Stimulated activated CD4-positive, alpha-beta T cell treated with anti-CD3 and anti-CD28 coated beads, Interleukin-2, amount 100 ng/mL, for 4 hours (primary cell): Measurements from ENCODE around the gene CEBPG.

Experiments
- DNase-seq: peaks from one replicate; pipeline ENCODE4 v3.0.0-alpha.2; 2020; ENCODE audit warnings: low read depth

The CEBPG gene

DNA sequence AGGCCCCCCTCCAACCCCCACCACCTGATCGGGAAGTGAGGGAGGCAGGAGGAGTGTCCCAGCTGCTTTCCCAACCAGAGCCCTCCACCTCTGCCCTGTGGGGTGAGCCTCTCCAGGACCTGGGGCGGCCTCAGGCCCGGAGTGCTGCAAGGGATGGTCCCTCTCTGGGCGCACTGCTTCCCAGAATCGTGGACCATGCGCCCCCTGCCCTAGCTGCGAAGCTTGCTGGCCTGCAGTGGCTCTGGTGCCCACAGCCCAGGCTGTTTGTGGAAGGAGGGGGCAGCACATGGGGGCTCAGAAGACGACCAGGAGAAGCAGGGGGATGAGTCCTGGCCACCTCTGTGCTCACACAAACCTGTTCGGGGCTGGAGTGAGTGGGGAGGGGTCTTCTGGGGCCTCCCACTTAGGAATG is 33.6 kb downstream of the CEBPG start:
- no peak for DNase-seq

DNA sequence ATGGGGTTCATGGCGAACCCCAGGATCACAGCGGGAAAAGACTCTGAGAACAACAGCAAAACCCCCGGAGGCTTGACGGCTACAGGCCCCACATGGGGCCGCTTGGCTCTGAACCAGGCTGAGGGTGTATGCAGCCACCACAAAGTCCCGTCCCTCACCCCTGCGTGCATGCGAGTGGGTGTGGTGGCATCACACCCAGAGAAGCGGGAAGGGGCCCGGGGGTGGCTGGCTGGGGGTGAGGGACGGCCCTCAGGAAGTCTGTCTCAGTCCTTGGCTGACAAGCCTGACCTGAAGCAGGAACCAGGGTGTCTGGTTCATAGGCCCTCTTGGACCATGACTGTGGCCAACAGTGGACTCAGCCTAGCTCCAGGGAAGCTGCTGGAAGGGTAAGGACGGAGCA is 34.2 kb downstream of the CEBPG start:
- DNase-seq, result no peak

DNA sequence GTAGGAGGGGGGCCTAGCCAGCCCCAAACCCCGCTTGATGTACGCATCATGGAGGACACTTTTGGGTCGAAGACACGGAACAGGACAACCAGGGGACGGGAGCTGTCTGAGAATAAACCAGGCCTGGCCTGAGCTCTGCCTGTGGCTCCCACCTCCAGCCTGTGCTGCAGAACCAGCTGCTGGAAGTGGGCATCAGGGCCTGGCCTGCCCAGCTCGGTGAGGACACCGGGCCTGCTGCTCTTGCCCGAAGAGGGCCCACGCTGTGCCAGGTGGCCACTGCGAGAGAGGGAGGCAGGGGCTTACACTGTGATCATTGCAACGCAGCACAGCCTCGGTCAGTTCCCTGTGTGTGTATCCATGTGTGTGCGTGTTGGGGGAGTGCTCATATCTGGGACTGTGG is 34.6 kb downstream of the CEBPG start:
- DNase-seq, result no peak

DNA sequence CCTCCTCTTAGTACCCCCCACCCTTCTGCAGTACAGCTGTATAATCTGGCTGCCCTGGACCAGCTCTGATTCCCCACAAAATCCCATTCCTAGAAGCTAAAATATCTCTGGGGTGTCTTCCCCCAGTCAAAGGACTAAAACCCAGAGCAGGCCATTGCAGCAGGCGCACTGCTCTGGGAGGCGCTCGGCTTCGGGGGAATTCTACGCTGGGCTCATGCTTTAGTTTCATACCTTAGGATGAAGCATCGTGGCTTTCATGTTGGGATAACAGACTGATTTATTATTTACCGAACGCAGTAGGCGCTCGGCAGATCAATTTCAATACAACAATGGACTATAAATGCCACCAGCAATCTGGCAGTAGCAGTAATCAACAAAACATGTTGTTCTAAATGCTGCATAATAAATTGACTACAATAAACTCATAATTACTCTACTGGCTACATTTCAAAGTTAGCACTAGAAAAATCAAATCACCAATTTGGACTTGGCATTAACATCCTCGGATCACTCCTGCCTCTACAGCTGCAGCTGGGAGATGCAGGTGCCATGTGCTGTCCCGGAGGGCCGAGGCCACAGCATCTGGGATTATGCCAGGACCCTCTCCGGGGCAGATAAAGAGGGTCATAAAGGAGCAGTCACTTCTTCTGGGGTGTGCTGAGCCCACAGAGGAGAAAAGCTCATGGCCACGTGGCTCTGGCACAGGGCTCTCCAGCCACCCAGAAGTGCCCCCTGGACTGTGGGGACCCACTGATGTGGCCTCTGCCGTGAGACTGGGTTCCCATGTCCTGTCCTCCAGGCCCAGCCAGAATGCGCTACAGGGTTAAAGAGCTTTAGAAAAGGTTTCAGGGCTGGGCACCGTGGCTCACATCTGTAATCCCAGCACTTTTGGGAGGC is 35.3 kb downstream of the CEBPG start:
- DNase-seq, result no peak

DNA sequence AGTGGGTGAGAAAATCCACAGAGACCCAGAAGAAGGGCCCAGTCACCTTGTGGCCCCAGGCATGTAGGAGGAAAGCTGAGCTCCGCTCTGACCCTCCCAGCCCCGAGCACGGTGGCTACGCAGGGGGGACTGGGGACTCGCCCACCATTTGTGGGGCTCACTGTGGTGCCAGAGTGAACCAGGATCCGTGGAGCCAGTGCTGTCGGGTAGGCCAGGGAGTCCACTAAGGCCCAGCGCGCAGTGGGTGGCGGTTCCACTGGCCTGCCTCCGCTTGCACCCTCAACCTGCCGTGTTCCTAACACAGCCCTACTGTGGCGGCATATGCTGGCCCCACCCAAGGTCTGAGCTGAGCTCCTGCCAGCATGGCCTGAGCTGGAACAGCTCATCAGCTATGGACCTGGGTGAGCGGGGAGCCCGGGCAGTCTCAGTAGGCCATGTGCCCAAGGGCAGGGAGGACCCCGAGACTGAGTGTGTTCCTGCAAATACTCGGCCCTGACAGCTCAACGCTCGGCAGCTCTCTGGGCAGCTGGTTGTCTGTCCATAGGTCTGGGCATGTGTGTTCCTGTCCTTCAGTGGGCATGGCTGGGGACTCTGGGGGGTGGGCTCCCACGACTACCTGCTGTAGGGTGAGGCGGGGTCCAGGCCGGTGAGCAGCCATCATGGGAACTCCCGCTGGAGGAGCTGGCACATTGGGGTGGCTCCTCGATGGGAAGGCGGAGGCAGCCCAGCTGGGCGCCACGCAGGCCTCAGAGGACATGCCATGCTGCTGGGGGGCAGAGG is 36.6 kb downstream of the CEBPG start:
- no peak for DNase-seq

DNA sequence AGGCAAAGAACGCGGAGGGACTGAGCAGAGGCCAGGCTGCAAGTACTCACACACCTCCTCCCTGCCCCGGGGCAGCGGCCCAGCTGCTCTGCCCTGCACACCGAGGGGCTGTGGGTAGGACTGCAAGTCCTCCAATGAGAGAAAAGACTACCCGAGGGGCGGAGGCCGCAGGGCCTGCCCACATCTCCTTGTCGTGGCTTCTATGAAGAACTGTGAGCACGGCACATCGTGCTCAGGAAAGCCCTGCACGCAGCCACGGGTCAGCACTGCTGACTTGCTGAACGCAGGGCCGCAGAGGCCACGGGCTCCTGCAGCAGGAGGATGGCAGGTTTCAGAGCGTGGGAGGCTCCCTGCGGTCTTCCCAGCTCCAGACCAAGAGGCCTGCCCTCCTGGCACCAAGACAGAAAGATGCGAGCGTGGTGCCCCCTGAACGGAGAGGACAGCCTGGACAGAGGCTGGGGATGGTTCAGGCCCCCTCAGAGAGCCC is 37.4 kb downstream of the CEBPG start:
- no peak for DNase-seq

DNA sequence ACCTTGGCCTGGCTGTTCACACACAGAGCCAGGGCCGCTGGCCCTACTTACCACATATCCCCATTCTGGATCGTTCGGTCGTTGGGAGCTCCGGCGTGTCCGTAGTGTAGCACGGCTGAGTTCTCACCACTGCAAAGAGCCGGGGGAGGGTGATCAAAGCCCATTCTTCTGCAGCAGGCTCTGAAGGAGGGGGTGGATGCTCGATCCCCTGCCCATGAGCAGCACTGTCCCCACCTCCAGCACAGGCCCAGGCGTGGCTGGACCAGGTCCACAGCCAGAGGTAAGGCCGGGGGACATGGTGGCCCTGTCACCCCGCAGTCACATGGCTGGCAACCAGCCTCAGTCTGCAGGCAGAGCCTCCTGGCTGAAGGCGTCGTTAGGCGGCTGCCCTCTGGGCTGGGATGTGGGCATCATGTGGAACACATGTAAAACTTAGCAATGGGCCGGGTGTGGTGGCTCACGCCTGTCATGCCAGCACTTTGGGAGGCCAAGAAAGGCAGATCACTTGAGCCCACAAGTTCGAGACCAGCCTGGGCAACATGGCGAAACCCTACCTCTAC is 38.2 kb downstream of the CEBPG start:
- DNase-seq, result no peak

DNA sequence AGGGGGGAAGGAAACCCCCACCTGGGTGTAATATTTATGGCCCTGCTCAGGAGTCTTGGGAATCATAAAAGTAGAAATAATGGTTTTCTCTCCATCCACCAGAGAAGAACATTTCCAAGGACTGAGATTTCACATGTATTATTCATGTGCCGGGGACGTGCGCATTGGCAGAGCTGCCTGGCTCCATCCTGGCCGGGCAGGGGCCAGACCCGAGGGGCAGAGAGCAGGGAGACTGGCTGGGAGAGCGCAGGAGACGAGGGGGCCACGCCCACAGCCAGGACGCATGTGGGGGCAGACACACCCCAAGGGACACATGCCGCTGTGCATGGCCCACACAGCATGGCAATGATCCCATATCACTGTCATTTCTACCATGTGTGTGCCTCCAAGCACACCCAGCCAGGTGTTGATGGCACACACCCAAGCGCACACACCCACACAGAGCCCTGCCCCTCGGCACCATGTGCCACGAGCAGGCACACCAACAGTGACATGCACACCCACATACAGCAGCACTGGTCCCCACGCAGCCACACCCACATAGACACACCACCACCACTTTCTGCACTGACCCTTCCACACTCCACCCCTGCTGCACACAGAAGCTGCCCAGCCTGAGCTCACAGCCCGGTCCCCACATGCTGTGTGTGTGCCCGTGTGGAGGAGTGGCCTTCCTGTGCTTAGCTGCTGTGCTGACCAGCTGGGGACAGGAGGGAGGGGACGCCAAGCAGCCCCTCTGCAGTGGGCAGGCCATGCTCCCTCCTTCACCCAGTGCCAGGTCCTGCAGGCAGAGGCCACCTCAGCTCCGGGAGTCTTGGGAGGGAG is 39.3 kb downstream of the CEBPG start:
- DNase-seq, result no peak

DNA sequence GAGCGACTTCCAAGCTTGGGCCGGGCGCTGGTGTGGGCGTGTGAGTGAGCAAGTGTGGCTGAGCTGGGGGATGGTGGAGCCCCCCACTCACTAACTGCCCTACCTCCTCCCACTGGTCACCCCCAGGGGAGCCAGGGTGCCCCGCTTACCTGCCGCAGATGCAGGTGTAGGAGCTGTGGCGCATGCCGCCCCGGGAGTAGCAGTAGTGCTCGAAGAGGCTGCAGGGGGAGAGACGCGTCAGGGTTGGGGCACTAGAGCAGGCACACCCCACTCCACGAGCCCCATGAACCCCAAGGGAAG is 39.9 kb downstream of the CEBPG start:
- DNase-seq, result no peak

DNA sequence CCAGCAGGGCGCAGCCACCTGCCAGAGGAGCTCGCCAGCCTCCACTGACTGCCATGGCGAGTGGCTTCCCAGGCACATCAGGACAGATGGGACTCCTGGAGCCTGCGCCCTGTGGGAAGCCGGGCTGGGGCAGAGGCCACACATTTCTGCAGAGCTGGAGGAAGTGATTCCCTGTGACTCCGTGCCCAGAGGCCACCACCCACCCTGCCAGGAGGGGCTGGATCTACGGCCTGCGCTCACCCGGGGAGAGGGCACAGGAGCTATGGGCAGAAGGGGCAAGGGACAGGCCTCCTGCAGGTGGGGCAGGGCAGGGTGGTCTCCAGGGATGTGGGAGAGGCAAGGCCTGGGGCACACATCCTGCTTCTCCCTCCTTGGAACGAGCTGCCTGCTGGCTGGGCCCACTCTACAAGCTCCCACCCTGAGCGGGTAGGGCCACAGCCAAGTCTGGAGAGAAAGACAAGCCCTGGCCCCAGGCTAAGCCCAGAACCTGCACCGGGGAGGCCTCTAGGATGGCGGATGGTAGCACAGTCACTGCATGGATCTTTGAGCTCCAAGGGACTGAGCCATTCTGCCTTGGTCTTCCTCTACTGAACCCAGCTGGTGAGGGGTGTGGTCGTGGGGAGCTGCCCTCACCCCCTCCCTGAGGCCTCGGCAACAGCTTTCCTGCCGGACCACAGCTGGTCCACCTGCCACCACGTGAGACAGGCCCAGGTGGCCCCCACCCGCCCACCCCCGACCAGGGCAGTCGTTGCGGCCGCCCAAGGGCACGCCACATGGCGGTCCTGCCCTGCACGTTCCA is 40.6 kb downstream of the CEBPG start:
- DNase-seq, result no peak

DNA sequence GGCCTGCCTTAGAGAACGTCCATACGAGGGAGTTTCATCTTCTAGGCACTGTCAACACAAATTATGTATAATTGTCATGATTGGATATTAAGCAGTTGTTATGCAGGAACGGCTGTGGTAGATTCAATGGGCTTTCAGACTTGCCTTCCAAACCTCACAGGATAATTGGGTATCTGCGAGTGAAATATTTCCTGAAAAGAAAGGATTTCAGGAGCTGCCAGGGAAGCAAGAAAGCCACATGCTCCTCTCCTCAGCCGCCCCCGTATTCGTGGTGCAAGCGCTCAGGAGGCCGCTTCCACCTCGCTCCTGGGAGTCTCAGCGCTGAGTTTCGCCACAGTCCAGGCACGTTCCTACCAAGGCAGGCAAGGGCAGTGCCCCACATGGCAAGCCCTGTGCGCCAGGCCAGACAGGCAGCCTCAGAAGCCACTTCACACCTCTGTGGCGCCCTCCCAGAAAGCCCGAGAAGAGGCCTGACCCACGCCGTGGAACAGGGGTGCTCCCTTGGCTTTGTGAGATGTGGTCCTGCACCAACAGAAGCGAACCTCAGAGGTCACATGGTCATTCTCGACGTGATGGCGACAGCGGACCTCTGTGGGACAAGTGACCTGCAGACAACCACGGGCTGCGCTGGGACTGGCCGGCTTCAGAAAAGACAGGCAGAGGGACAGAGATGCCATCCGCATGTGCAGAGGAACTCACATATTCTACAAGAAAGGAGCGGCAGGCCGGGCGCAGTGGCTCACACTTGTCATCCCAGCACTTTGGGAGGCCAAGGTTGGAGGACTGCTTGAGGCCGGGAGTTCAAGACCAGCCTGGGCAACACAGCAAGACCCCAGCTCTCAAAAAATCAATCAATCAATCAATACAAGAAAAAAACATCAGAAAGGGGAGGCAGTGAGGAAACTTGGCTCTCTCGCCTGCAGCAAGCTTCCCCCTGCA is 41.4 kb downstream of the CEBPG start:
- DNase-seq, result no peak

DNA sequence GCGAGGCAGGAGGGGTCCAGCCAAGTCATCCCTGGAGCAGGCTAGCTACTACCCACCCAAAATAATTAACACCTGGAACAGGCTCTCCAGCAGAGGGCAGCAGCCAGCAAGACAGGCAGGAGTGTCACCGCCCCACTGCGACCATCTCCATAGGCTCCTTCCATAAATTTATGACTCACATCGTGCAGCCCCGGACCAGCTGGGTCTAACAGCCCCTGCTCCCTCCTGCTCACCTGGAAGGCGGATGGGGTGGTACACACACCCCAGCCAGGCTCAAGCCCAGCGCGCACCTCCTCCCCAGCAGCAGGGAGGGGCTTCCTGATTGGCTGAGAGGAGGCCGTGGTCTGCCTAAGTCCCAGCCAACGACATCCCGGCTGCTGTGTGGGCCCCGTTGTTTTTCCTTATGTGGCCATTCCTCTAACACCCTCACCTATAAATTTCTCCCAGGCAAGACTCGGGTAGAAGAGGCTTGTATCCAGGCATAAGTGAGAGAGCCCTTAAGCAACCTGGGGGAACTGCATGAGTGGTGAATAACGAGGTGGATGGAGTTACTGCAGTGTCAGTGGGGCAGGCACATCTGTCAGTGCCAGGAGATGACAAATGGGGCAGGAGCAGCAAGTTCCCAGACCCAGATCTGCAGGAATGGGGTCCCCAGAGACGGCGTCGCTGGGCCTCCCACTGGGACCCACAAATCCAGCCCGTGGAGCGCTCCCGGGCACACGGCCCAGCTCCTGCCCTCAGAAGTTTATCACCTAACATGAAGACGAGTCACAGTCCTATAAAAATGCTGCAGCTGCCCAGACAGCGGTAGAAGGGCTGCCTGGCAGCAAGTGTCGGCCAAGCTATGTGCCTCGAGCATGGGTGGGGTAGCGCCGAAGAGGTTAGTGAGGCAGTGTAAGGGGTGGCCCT is 43.1 kb downstream of the CEBPG start:
- peak; percentile 56 for DNase-seq

DNA sequence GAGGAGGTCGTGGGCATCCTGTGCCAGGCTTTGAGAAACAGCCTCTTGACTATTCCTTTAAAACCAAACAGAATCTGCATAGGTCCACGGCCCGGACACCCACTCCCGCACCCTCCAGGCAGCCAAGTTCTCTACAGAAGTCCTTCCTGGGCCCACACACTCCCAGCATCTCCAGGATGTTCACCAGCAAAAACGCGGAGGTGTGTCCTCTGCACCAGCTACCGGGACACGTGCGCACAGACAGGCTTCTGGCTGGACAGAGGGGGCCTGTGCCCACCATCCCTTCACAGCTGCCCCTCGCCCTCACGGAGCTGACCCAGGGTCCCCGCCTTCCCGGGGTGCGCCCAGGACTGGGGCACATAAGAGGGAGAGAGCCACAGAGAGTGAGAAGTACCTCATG is 44.2 kb downstream of the CEBPG start:
- no peak for DNase-seq

DNA sequence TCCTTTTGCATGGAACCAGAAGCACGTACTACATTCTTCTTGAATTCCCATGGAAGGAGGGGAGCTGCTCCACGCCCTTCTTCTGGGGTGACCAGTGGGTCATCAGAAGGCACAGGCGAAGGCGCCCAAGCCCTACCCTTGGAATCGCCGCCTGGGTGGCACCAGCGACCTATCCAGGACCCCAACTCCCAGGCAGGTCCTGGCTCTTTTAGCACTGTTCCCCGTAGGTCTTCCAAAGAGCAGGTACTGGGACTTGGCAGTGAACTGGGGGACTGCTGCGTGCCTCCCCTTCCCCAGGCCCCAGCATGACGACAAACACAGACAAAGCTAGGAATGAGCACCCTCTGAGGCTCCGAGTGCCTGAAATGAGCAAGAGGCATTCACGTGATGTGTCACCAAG is 45.0 kb downstream of the CEBPG start:
- DNase-seq, result no peak

DNA sequence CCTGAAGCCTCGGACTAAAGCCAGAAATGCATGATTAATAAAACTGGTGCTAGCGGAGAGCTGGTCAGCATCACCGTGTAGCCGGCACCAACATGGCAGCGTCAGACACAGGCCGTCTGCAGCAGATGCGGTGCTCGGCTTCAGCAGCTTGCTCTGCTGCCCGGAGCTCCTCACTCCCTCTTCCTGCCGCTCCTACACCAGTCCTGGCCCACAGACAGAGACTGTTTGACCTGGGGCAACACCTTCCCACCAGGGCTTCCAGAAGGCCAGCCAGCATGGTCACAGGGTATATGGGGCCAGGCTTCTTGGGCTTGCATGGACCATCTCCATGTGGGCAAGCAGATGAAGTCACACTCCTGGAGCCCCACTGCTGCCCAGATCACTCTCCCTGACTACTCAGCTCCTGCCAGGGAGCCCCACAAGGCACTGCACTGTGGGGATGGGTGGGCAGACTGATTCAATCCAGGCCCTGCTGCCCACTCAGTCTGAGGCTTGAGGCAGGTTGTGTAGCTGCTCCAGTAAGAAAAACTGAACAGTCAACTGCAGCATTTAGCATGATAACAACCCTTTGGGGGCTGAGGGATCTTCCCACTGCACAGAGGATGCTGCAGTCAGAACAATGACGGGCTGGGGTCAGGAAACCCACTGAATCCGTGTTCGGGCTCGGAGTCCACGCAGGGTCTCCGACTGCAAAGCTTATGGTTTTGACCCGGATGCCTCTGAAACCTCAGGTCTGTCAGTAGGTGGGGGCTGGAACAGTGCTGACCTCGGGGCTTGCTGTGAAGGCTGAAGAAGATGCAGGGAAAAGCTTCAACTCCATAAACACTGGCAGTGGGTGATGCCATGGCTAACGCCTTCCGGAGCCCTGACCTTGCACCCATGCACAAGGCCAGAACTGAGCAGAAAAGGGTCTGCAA is 45.6 kb downstream of the CEBPG start:
- no peak for DNase-seq

DNA sequence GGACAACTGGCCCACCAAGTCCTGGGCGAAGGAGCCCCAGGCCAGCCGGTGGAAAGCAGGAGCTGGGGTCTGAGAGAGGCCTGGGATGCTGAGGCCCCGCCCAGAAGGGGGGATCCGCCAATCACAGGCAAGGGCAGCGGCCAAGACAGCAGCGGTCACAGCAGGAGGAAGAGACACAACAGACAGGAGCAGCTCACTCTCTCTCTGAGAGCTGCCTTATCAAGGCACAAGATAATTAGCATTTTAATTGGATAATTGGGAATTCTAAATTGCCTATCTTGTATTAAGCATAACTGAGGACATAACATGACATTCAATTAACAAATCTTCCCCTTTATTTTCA is 46.2 kb downstream of the CEBPG start:
- no peak for DNase-seq

DNA sequence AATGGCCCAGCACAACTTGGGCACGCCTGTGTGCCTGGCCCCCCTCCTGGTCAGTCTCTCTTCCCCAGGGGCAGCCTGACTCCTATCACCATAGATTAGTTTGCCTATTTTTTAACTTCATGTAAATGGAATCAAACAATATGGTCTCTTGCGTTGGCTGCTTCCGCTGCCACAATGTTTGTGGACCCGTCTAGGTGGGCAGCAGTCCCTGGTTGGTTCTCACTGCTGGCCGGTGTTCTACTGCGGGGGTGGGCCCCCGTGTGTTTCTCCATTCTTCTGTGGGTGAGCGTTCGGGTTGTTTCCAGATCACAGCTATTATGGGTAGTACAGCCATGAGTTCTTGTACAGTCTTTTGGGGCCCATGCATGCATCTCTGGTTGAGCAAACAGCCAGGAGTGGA is 47.3 kb downstream of the CEBPG start:
- DNase-seq, result no peak

DNA sequence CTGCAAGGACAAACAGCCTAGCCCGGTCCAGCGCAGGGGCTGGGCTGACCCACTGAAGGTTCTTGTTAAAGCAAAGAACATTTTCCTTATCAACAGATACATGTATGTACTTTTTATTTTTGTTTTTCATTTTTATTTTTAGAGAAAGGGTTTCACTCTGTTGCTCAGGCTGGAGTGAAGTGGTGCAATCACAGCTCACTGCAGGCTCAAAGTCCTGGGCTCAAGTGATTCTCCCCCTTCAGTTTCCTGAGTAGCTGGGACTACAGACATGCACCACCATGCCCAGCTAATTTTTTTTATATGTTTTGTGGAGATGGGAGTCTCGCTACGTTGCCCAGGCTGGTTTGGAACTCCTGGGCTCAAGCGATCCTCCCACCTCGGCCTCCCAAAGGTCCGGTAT is 47.9 kb downstream of the CEBPG start:
- no peak for DNase-seq
